Colonic mucosa (tissue), 4 donors: ENCODE results near the gene APC2. TPM values are rescaled to one million over a fixed set of nuclear protein-coding genes. Genes with fewer than 3 reads are reported as not detected.

Experiments
- DNase-seq: peaks from one replicate; pipeline ENCODE4 v3.0.0-alpha.2; 2020
- H3K27ac ChIP-seq: fragments of 200-600 bp; one replicate; pipeline ENCODE4 v1.8.0; 2021
- H3K27me3 ChIP-seq: fragments of 200-600 bp; one replicate; pipeline ENCODE4 v1.8.0; 2021
- H3K36me3 ChIP-seq: fragments of 200-600 bp; one replicate; pipeline ENCODE4 v1.8.0; 2021
- H3K4me1 ChIP-seq: fragments of 200-600 bp; one replicate; pipeline ENCODE4 v1.8.0; 2021; ENCODE audit warnings: mild to moderate bottlenecking
- H3K4me3 ChIP-seq: fragments of 200-600 bp; one replicate; pipeline ENCODE4 v1.8.0; 2021
- H3K9ac ChIP-seq, 2 donors: one replicate each; pipeline ENCODE4 v1.7.0; 2013; ENCODE audit warnings: control low read depth in 2 of 2, low read depth in 2 of 2, low read length in 2 of 2
- H3K9me3 ChIP-seq: fragments of 200-600 bp; one replicate; pipeline ENCODE4 v1.8.0; 2021
- CTCF ChIP-seq: fragments of 200-600 bp; IDR thresholded peaks from one replicate; pipeline ENCODE4 v1.8.0; 2022; ENCODE audit warnings: antibody characterized with exemption, mild to moderate bottlenecking
- intact Hi-C: fragments of 100-400 bp; cut with DNase I; formaldehyde crosslinking; loops from one replicate; pipeline ENCODE4 v1.14.1; 2022
- total RNA-seq, 2 donors: library from RNA; stranded (reverse); fragmentation: NEBNext Ultra II Directional in 1 of 2; extraction: Animal tissue kit (Norgen Biotek cat#: 25700) in 1 of 2; gene quantifications; one replicate each; pipeline ENCODE4 v1.2.1, GENCODE V29; 2021
- donor health status: healthy.
- donor health status: DM: no; HTN: no; CAD: no.
- donor health status: DM: no; HTN: no; CAD: no.

Gene APC2
- total RNA-seq, 2 donors from 2014 or later, result 0.05 to 0.42 TPM

GRCh38 chr19:1440418-1440801 lies 9.5 kb upstream of the APC2 start:
- Histone ChIP-seq H3K4me1 (peaks cover 12% of the 10 kb centered on the region), H3K9me3 (no peaks in the 10 kb centered on the region), H3K27ac (no peak overlapping the region), H3K9ac (no peak overlapping the region), H3K4me3 (no peak overlapping the region), H3K27me3 (peaks cover 2% of the 10 kb centered on the region), H3K36me3 (peaks cover 17% of the 10 kb centered on the region)
- no peak for DNase-seq
- intact Hi-C loops, result no loop called here
- TF ChIP-seq CTCF, result no peak

GRCh38 chr19:1441022-1441426 lies 8.9 kb upstream of the APC2 start:
- Histone ChIP-seq H3K4me3 (no peak overlapping the region), H3K9ac (no peak overlapping the region), H3K9me3 (no peaks in the 10 kb centered on the region), H3K36me3 (peaks cover 17% of the 10 kb centered on the region), H3K27ac (no peak overlapping the region), H3K4me1 (peaks cover 12% of the 10 kb centered on the region), H3K27me3 (peaks cover 7% of the 10 kb centered on the region)
- no peak for DNase-seq
- TF ChIP-seq CTCF, result no peak
- intact Hi-C loops, result no loop called here

GRCh38 chr19:1441677-1442438 lies 8.1 kb upstream of the APC2 start:
- Histone ChIP-seq H3K4me1 (peaks cover 18% of the 10 kb centered on the region), H3K36me3 (peaks cover 17% of the 10 kb centered on the region), H3K27ac (no peak overlapping the region), H3K4me3 (no peak overlapping the region), H3K27me3 (peaks cover 15% of the 10 kb centered on the region), H3K9ac (no peak overlapping the region), H3K9me3 (no peaks in the 10 kb centered on the region)
- DNase-seq, result no peak
- intact Hi-C loops, result no loop called here
- no peak for TF ChIP-seq CTCF

- no peak overlapping the region for H3K27ac ChIP-seq
- H3K9ac ChIP-seq, result peak overlapping the region; percentile 12 to 43
- H3K4me3 ChIP-seq, result peak overlapping the region; percentile 34
- intact Hi-C loops, result no loop called here
- TF ChIP-seq CTCF, result peak; percentile 87
- H3K9me3 ChIP-seq, result no peaks in the 10 kb centered on the region
- H3K27me3 ChIP-seq, result peaks cover 49% of the 10 kb centered on the region
- H3K36me3 ChIP-seq, result peaks cover 8% of the 10 kb centered on the region
- DNase-seq, result peak; percentile 76
- peaks cover 11% of the 10 kb centered on the region for H3K4me1 ChIP-seq
Observed at GRCh38 chr19:1445185-1445931, 4.6 kb upstream of the APC2 start.

GRCh38 chr19:1445932-1446712 lies 3.8 kb upstream of the APC2 start:
- no peak for DNase-seq
- Histone ChIP-seq H3K27me3 (peaks cover 57% of the 10 kb centered on the region), H3K27ac (no peak overlapping the region), H3K9ac (no peak overlapping the region), H3K36me3 (peaks cover under 1% of the 10 kb centered on the region), H3K9me3 (no peaks in the 10 kb centered on the region), H3K4me3 (peak overlapping the region; percentile 34), H3K4me1 (peaks cover 11% of the 10 kb centered on the region)
- intact Hi-C loops, result no loop called here
- no peak for TF ChIP-seq CTCF
